Hematopoietic multipotent progenitor cell treated with erythropoietin and hydrocortisone succinate and interleukin-3 and kit ligand, for 6 days (in vitro differentiated cells): ENCODE measurements around the gene FAM50B.
"Not testable (repeated sequence)": the region's sequence is repeated elsewhere in the genome, so short reads cannot be mapped to it uniquely, and the experiment has no call there.

ENCODE experiments used
- DNase-seq: peaks from one replicate; pipeline ENCODE4 v3.0.0-alpha.2; 2015

FAM50B gene

GRCh38 chr6:3850451-3851203, 1.5 kb downstream of the FAM50B start:
- no peak for DNase-seq

- DNase-seq: no peak
These were observed 2.7 kb downstream of the FAM50B start for GRCh38 chr6:3851839-3852238.

GRCh38 chr6:3852391-3852790, 3.2 kb downstream of the FAM50B start:
- no peak for DNase-seq

GRCh38 chr6:3855866-3856265, 6.7 kb downstream of the FAM50B start:
- no peak for DNase-seq

GRCh38 chr6:3856576-3856975, 7.4 kb downstream of the FAM50B start:
- no peak for DNase-seq

GRCh38 chr6:3857468-3858456, 8.6 kb downstream of the FAM50B start:
- DNase-seq: no peak

- DNase-seq: no peak
These were observed 10.8 kb downstream of the FAM50B start for GRCh38 chr6:3859878-3860552.

GRCh38 chr6:3861424-3861823, 12.3 kb downstream of the FAM50B start:
- DNase-seq: no peak

- DNase-seq: no peak
These were observed 12.9 kb downstream of the FAM50B start for GRCh38 chr6:3862038-3862437.

GRCh38 chr6:3863322-3863721, 14.1 kb downstream of the FAM50B start:
- not testable (repeated sequence) for DNase-seq

GRCh38 chr6:3865463-3865862, 16.3 kb downstream of the FAM50B start:
- no peak for DNase-seq

- no peak for DNase-seq
These were observed 18.7 kb downstream of the FAM50B start for GRCh38 chr6:3867641-3868502.

- no peak for DNase-seq
These were observed 19.4 kb downstream of the FAM50B start for GRCh38 chr6:3868544-3868943.

- no peak for DNase-seq
These were observed 20.1 kb downstream of the FAM50B start for GRCh38 chr6:3869284-3869631.

GRCh38 chr6:3869632-3870527, 20.7 kb downstream of the FAM50B start:
- DNase-seq: peak; percentile 5

- DNase-seq: no peak
These were observed 21.4 kb downstream of the FAM50B start for GRCh38 chr6:3870528-3870925.

GRCh38 chr6:3871515-3871914, 22.3 kb downstream of the FAM50B start:
- DNase-seq: no peak

- no peak for DNase-seq
These were observed 22.8 kb downstream of the FAM50B start for GRCh38 chr6:3871939-3872338.

GRCh38 chr6:3872370-3872854, 23.2 kb downstream of the FAM50B start:
- no peak for DNase-seq

GRCh38 chr6:3873051-3873450, 23.9 kb downstream of the FAM50B start:
- no peak for DNase-seq

- no peak for DNase-seq
These were observed 24.9 kb downstream of the FAM50B start for GRCh38 chr6:3874069-3874468.
